H1 (cell line): Measurements from ENCODE around the gene SLC35F3. TPM values are rescaled to one million over a fixed set of nuclear protein-coding genes. Genes with fewer than 3 reads are reported as not detected.
"Not testable (repeated sequence)": the region's sequence is repeated elsewhere in the genome, so short reads cannot be mapped to it uniquely, and the experiment has no call there.

ENCODE experiments used
- CTCF ChIA-PET: fragments of 300-600 bp; sonication (Branson Sonifier 250); formaldehyde crosslinking; loops from one replicate; lab custom pipeline; 2021; ENCODE audit not compliant: partially characterized antibody; lab: Charles Lee
- POLR2A ChIA-PET: fragments of 300-600 bp; sonication (Branson Sonifier 250); formaldehyde crosslinking; loops from one replicate; lab custom pipeline; 2021; ENCODE audit warnings: inconsistent platforms; ENCODE audit not compliant: partially characterized antibody; lab: Charles Lee
- DNase-seq, 2 experiments: peaks; one replicate each; pipeline versions ENCODE4 v3.0.0 to v3.0.0-alpha.2; 2010 to 2022; ENCODE audit warnings: low spot score in 2 of 2, low read depth in 1 of 2, mixed read lengths in 1 of 2
- FAIRE-seq: peaks from 2 replicates; lab custom pipeline; 2011; peaks lifted over from hg19 to GRCh38; lab: Jason Lieb, UNC
- H2AFZ ChIP-seq: 2 replicates; pipeline ENCODE4 v1.8.1; 2012; ENCODE audit warnings: low read length, inconsistent platforms
- H2AK5ac ChIP-seq: 2 replicates; pipeline ENCODE4 v1.6.1; 2013; ENCODE audit warnings: low read depth, low read length
- H2BK120ac ChIP-seq: replicated peaks from 2 replicates; pipeline ENCODE3; 2013; ENCODE audit warnings: low read depth, low read length, inconsistent platforms
- H2BK12ac ChIP-seq: 2 replicates; pipeline ENCODE4 v1.6.1; 2013; ENCODE audit warnings: low read depth, low read length
- H2BK15ac ChIP-seq: 2 replicates; pipeline ENCODE4 v1.6.1; 2013; ENCODE audit warnings: low read length
- H2BK20ac ChIP-seq: 2 replicates; pipeline ENCODE4 v1.6.1; 2013; ENCODE audit warnings: low read length
- H2BK5ac ChIP-seq: 2 replicates; pipeline ENCODE4 v1.6.1; 2013; ENCODE audit warnings: low read depth, low read length
- H3K14ac ChIP-seq: 2 replicates; pipeline ENCODE4 v1.6.1; 2013; ENCODE audit warnings: inconsistent platforms; ENCODE audit not compliant: insufficient read length
- H3K18ac ChIP-seq: 2 replicates; pipeline ENCODE4 v1.6.1; 2013; ENCODE audit warnings: low read length; ENCODE audit errors: extremely low read depth
- H3K23ac ChIP-seq: 2 replicates; pipeline ENCODE4 v1.6.1; 2013; ENCODE audit warnings: inconsistent platforms; ENCODE audit not compliant: insufficient read length
- H3K23me2 ChIP-seq: 2 replicates; pipeline ENCODE4 v1.6.1; 2013; ENCODE audit warnings: low read depth, low read length
- H3K27ac ChIP-seq: 2 replicates; pipeline ENCODE4 v1.6.1; 2011; ENCODE audit warnings: low read depth, low read length, inconsistent platforms
- H3K27me3 ChIP-seq, 4 experiments: replicated peaks in 1 of 4; 1 replicate in 1 of 4; 2 replicates in 3 of 4; pipeline versions ENCODE4 v1.6.1 to v1.8.1; 2011 to 2013; ENCODE audit warnings: low read length in 3 of 4, mild to moderate bottlenecking in 3 of 4, inconsistent platforms in 2 of 4, mixed read lengths in 2 of 4, moderate library complexity in 1 of 4; ENCODE audit not compliant: control insufficient read depth in 3 of 4, insufficient read depth in 3 of 4; ENCODE audit errors: extremely low read depth in 1 of 4
- H3K36me3 ChIP-seq, 4 experiments: 2 replicates each; pipeline versions ENCODE4 v1.6.1 to v1.8.1; 2011 to 2013; ENCODE audit warnings: mild to moderate bottlenecking in 4 of 4, low read length in 3 of 4, moderate library complexity in 2 of 4, control low read depth in 1 of 4, inconsistent platforms in 1 of 4; ENCODE audit not compliant: insufficient read depth in 4 of 4, control insufficient read depth in 2 of 4
- H3K4ac ChIP-seq: replicated peaks from 2 replicates; pipeline ENCODE3; 2013; ENCODE audit warnings: low read length, low read depth, mixed read lengths, inconsistent platforms; ENCODE audit not compliant: insufficient read length
- H3K4me1 ChIP-seq, 4 experiments: replicated peaks in 1 of 4; 1 replicate in 1 of 4; 2 replicates in 3 of 4; pipeline versions ENCODE4 v1.6.1 to v1.8.1; 2011 to 2013; ENCODE audit warnings: low read length in 3 of 4, inconsistent platforms in 2 of 4, mixed read lengths in 1 of 4; ENCODE audit not compliant: insufficient read depth in 4 of 4, control insufficient read depth in 3 of 4
- H3K4me2 ChIP-seq, 2 experiments: 2 replicates each; pipeline versions ENCODE4 v1.6.1 to v1.8.1; 2011 to 2013; ENCODE audit warnings: low read depth in 2 of 2, low read length in 2 of 2, control low read depth in 1 of 2, inconsistent platforms in 1 of 2, mild to moderate bottlenecking in 1 of 2; ENCODE audit not compliant: insufficient read depth in 1 of 2
- H3K4me3 ChIP-seq, 4 experiments: fragments of 200-600, 300-600 bp in 1 of 4; sonication (generic), shearing (Covaris generic), sonication (Bioruptor Twin) in 1 of 4; 2 replicates each; pipeline versions ENCODE4 v1.5.1 to v1.8.1; 2011 to 2016; ENCODE audit warnings: low read length in 4 of 4, low read depth in 3 of 4, control low read depth in 2 of 4, inconsistent platforms in 2 of 4, mild to moderate bottlenecking in 2 of 4, mixed read lengths in 1 of 4, moderate library complexity in 1 of 4; ENCODE audit not compliant: insufficient read depth in 2 of 4; ENCODE audit errors: extremely low read depth in 1 of 4
- H3K56ac ChIP-seq: replicated peaks from 2 replicates; pipeline ENCODE3; 2013; ENCODE audit warnings: low read depth, mild to moderate bottlenecking, mixed read lengths, low read length, inconsistent platforms; ENCODE audit not compliant: insufficient read length
- H3K79me1 ChIP-seq: 2 replicates; pipeline ENCODE4 v1.6.1; 2013; ENCODE audit warnings: low read depth, low read length, control low read depth
- H3K79me2 ChIP-seq, 2 experiments: 2 replicates each; pipeline versions ENCODE4 v1.6.1 to v1.8.1; 2012 to 2013; ENCODE audit warnings: low read length in 2 of 2, mild to moderate bottlenecking in 2 of 2, inconsistent platforms in 1 of 2; ENCODE audit not compliant: insufficient read depth in 2 of 2, control insufficient read depth in 1 of 2
- H3K9ac ChIP-seq, 4 experiments: replicated peaks in 1 of 4; 1 replicate in 1 of 4; 2 replicates in 3 of 4; pipeline versions ENCODE4 v1.6.1 to v1.8.1; 2011 to 2013; ENCODE audit warnings: low read depth in 3 of 4, low read length in 3 of 4, control low read depth in 2 of 4, mild to moderate bottlenecking in 2 of 4, moderate library complexity in 2 of 4, inconsistent platforms in 1 of 4; ENCODE audit errors: extremely low read depth in 1 of 4
- H3K9me3 ChIP-seq, 2 experiments: 2 replicates each; pipeline versions ENCODE4 v1.6.1 to v1.8.1; 2012 to 2013; ENCODE audit warnings: mild to moderate bottlenecking in 2 of 2, moderate library complexity in 2 of 2, control low read depth in 1 of 2, inconsistent platforms in 1 of 2, low read depth in 1 of 2, low read length in 1 of 2, mixed read lengths in 1 of 2; ENCODE audit not compliant: insufficient read depth in 2 of 2
- H4K20me1 ChIP-seq, 2 experiments: replicated peaks in 1 of 2; 2 replicates each; pipeline versions ENCODE3 to v1.8.1; 2011 to 2013; ENCODE audit warnings: inconsistent platforms in 2 of 2, low read length in 2 of 2, mild to moderate bottlenecking in 1 of 2; ENCODE audit not compliant: insufficient read depth in 2 of 2, control insufficient read depth in 1 of 2
- H4K5ac ChIP-seq: 2 replicates; pipeline ENCODE4 v1.6.1; 2013; ENCODE audit warnings: low read length, low read depth, mixed read lengths, inconsistent platforms; ENCODE audit not compliant: insufficient read length
- H4K8ac ChIP-seq: 2 replicates; pipeline ENCODE4 v1.8.0; 2013; ENCODE audit warnings: mild to moderate bottlenecking, moderate library complexity, low read length, inconsistent platforms; ENCODE audit not compliant: insufficient read depth; ENCODE audit errors: extremely low read depth
- H4K91ac ChIP-seq: replicated peaks from 2 replicates; pipeline ENCODE3; 2013; ENCODE audit warnings: low read length, mixed read lengths, inconsistent platforms; ENCODE audit not compliant: insufficient read length
- SIN3A ChIP-seq, 2 experiments: IDR thresholded peaks in 1 of 2; conservative IDR thresholded peaks in 1 of 2; 2 replicates each; pipeline ENCODE4 v1.6.1; 2011 to 2012; ENCODE audit warnings: low read length in 2 of 2, improper control_type of control experiment in 1 of 2, low read depth in 1 of 2, mild to moderate bottlenecking in 1 of 2
- WGBS, 2 experiments: shearing (Covaris generic) in 1 of 2; methylation state at CpG; one replicate each; pipeline versions ENCODE4 v1.1.6 to v1.1.7; 2013 to 2015; ENCODE audit warnings: low lambda C conversion rate in 2 of 2, mixed read lengths in 2 of 2, inconsistent platforms in 1 of 2, low coverage in 1 of 2, missing lambda C conversion rate in 1 of 2; ENCODE audit not compliant: insufficient replicate concordance in 2 of 2, insufficient coverage in 1 of 2, insufficient read length in 1 of 2; ENCODE audit errors: extremely low coverage in 1 of 2, missing lambda C conversion rate in 1 of 2; 5-methylcytosine and 5-hydroxymethylcytosine counted together
- polyA plus RNA-seq, 7 experiments: library from polyadenylated mRNA; depleted of rRNA in 3 of 7; stranded (reverse) in 5 of 7; unstranded in 2 of 7; fragments of >200 nt in 5 of 7; fragments of 200-250 nt in 2 of 7; gene quantifications; 1 replicate in 5 of 7; 2 replicates in 1 of 7; 4 replicates in 1 of 7; pipeline versions ENCODE4 v1.2.1 to v1.2.3, GENCODE V29; 2011 to 2013; ENCODE audit warnings: missing spikeins in 2 of 7, mixed read lengths in 2 of 7
- total RNA-seq: library from RNA; stranded (reverse); fragmentation: NEBNext Ultra II Directional; extraction: Animal tissue kit (Norgen Biotek cat#: 25700); gene quantifications from 2 replicates; pipeline ENCODE4 v1.2.1, GENCODE V29; 2021

Gene SLC35F3
- total and polyA plus RNA-seq, 2 of the 8 experiments (the other 6 are each of a cell fraction or from before 2014, with no cell fraction given): 0.78 to 1.2 TPM

DNA sequence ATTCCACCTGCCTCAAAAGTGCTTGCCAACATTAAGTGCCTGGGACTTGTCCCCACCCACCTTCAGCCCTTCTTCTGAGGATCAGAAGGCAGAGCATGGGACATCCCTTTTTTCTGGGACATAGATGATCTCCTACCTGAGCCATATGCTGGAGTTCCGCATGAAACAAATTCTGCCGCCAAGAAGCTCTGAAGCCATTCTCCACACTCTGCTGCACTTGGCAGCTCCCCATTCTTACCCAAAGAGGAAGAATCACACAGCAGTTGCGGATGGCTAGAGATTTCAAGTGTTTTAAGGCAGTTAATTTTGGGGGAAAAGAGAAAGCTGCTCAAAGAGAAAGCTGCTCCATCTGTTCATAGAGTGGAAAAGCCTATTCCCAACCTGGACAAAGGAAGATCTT is 271.5 kb downstream of the SLC35F3 start (continued):
- no peak for TF ChIP-seq SIN3A (conservative IDR thresholded peaks at IDR 0.05 in 1 of 2, IDR thresholded peaks at IDR 0.05 in 1 of 2; ENCODE audit: low read depth in 1 of 2, low read length in 2 of 2)

DNA sequence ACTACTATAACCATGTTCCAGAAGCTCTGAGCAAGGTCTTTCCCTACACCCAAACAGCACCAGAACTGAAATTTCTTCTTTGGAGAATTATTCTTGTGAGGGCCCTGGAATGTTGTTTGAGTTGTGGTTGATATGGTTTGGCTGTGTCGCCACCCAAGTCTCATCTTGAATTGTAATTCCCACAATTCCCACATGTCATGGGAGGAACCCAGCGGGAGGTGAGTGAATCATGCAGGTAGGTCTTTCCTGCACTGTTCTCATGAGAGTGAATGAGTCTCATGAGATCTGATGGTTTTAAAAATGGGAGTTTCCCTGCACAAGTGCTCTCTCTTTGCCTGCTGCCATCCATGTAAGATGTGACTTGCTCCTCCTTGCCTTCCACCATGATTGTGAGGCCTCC is 272.4 kb downstream of the SLC35F3 start:
- H3K4me2 ChIP-seq, H4K91ac ChIP-seq, H4K20me1 ChIP-seq, DNase-seq, H3K27me3 ChIP-seq, H3K9ac ChIP-seq, H3K18ac ChIP-seq, POLR2A ChIA-PET, H3K4me1 ChIP-seq, H3K79me1 ChIP-seq, FAIRE-seq, H3K4ac ChIP-seq, H2AK5ac ChIP-seq, H4K8ac ChIP-seq, H3K9me3 ChIP-seq, H3K27ac ChIP-seq, H4K5ac ChIP-seq, H3K23me2 ChIP-seq, H3K36me3 ChIP-seq, H3K56ac ChIP-seq, H2BK120ac ChIP-seq, H3K4me3 ChIP-seq, H2AFZ ChIP-seq, H3K14ac ChIP-seq, H2BK12ac ChIP-seq, H2BK15ac ChIP-seq, H3K23ac ChIP-seq, H2BK5ac ChIP-seq, H3K79me2 ChIP-seq, H2BK20ac ChIP-seq: not testable (repeated sequence)
- CTCF ChIA-PET: interaction anchor here (0.9 to 3.5 kb wide), 2 partner anchors 11 to 14 kb away, joined by 3 to 9 read pairs; no protein-coding TSS in a partner anchor
- 97% methylated on average over 2 of the region's 2 CpGs; no CpG with 5 or more reads in 1 of the 2 experiments for WGBS, 2 experiments
